Neural progenitor cell (in vitro differentiated cells): ENCODE results near the gene ZNF77.

Experiments
- CTCF ChIP-seq: fragments of 200-600 bp; sonication (generic); IDR thresholded peaks from 2 replicates; pipeline ENCODE4 v1.5.1; 2017; ENCODE audit warnings: antibody characterized with exemption, mild to moderate bottlenecking
- EZH2 ChIP-seq: fragments of 200-600 bp; sonication (generic); IDR thresholded peaks from 2 replicates; pipeline ENCODE4 v1.6.1; 2017; ENCODE audit warnings: antibody characterized with exemption, mild to moderate bottlenecking, moderate library complexity
- EZH2phosphoT487 ChIP-seq: fragments of 200-600 bp; sonication (generic); IDR thresholded peaks from 2 replicates; pipeline ENCODE4 v1.6.1; 2017; ENCODE audit warnings: antibody characterized with exemption

DNA sequence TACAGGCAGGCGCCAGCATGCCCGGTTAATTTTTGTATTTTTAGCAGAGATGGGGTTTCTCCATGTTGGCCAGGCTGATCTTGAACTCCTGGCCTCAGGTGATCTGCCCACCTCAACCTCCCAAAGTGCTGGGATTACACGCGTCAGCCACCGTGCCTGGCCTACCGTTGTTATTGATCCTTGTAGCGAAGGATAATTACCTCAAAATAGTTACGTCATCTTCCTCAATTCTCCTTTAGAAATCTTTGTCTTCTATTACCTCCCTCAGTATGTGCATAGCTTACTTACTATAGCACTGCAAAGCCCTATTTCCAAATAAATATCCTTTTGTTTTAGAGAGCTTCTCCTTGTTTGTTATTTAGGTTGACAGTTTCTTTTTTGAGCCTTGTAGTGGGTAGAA is 23.2 kb upstream of the ZNF77 start:
- TF ChIP-seq EZH2 (no peak), CTCF (no peak), EZH2phosphoT487 (no peak)
